Effector memory CD8-positive, alpha-beta T cell (primary cell): ENCODE data around the gene PIK3R3.
A peak's percentile ranks its signal among the peaks of the same experiment; 100 is the strongest.

Experiments used
- ATAC-seq: fragments of 150-1000 bp; cut with Tn5 transposase; replicated peaks from 2 replicates; pipeline ENCODE4 v1.10.0; 2021; ENCODE audit warnings: mild to moderate bottlenecking, moderate library complexity
- DNase-seq, 3 experiments: peaks; one replicate each; pipeline ENCODE4 v3.0.0; 2021
- H3K27ac Mint-ChIP-seq, 2 donors: one replicate each; pipeline ENCODE4 v1.8.0; 2022; ENCODE audit warnings: mild to moderate bottlenecking in 2 of 2, mixed read lengths in 2 of 2, moderate library complexity in 2 of 2
- H3K27me3 Mint-ChIP-seq, 2 donors: one replicate each; pipeline ENCODE4 v1.8.0; 2022; ENCODE audit warnings: mixed read lengths in 2 of 2
- H3K36me3 Mint-ChIP-seq: one replicate; pipeline ENCODE4 v1.8.0; 2022; ENCODE audit warnings: mild to moderate bottlenecking, moderate library complexity, mixed read lengths; ENCODE audit not compliant: insufficient read depth
- H3K4me1 Mint-ChIP-seq, 2 donors: one replicate each; pipeline ENCODE4 v1.8.0; 2022; ENCODE audit warnings: low read depth in 2 of 2, mixed read lengths in 2 of 2
- H3K4me3 Mint-ChIP-seq, 2 donors: one replicate each; pipeline ENCODE4 v1.8.0; 2022; ENCODE audit warnings: mild to moderate bottlenecking in 2 of 2, mixed read lengths in 2 of 2, moderate library complexity in 2 of 2
- H3K9me3 Mint-ChIP-seq, 2 donors: one replicate each; pipeline ENCODE4 v1.8.0; 2022; ENCODE audit warnings: mixed read lengths in 2 of 2

The PIK3R3 gene

DNA sequence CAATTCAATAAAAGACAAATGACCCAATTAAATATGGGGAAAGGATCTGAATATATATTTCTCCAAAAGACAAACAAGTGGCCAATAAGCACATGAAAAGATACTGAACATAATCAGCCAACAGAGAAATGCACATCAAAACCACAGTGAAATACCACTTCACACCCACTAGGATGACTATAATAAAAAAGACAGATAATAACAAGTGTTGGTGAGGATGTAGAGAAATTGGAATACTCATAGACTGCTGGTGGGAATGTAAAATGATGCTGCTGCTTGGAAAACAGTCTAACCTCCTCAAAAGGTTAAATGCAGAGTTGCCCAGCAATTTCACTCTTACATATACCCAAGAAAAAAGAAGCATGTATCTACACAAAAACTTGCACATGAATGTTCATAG lies 48.9 kb downstream of the PIK3R3 start:
- Mint-ChIP-seq H3K4me3 (no peak overlapping the region), H3K27me3 (no peaks in the 10 kb centered on the region), H3K4me1 (no peaks in the 10 kb centered on the region), H3K27ac (no peak overlapping the region), H3K9me3 (no peaks in the 10 kb centered on the region), H3K36me3 (no peaks in the 10 kb centered on the region)
- ATAC-seq (no peak), DNase-seq (no peak)

DNA sequence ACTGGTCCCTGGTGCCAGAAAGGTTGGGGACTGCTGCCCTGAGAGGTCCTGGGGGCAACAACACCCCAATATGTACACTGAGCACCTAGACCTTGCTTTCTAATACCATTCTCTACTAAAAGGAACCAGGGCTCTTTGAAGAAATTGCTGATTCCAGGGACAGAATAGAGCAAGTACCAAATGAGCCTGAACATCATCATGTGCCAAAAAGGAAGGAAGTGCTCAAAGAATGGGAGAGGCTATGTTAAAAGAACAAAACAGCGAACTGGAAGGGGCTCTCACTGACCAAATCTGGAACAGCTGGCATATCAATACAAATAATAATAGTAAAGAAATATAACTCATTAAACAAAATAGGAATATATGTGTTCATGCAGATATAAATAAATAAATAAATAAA lies 50.8 kb downstream of the PIK3R3 start:
- no peaks in the 10 kb centered on the region for H3K9me3 Mint-ChIP-seq
- no peaks in the 10 kb centered on the region for H3K4me1 Mint-ChIP-seq
- DNase-seq (no peak), ATAC-seq (no peak)
- H3K27me3 Mint-ChIP-seq = no peaks in the 10 kb centered on the region
- no peak overlapping the region for H3K4me3 Mint-ChIP-seq
- H3K27ac Mint-ChIP-seq = peak overlapping the region in 1 of 2 donors; percentile 28
- no peaks in the 10 kb centered on the region for H3K36me3 Mint-ChIP-seq

DNA sequence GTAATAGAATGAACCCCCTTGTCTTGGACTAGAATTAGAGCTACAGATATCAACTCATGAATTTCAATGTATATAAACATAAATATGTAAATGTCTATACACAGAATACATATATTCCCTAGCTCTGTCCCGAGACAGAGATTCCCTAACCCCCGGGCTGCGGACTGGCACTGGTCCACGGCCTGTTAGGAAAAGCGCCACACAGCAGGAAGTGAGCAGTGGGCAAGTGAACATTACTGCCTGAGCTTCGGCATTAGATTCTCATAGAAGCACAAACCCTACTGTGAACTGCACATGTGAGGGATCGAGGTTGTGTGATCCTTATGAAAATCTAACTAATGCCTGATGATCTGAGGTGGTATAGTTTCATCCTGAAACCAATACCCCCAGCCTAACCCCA lies 51.2 kb downstream of the PIK3R3 start:
- peak overlapping the region in 1 of 2 donors; percentile 28 for H3K27ac Mint-ChIP-seq
- H3K4me1 Mint-ChIP-seq = no peaks in the 10 kb centered on the region
- H3K4me3 Mint-ChIP-seq = no peak overlapping the region
- no peaks in the 10 kb centered on the region for H3K9me3 Mint-ChIP-seq
- DNase-seq (no peak), ATAC-seq (no peak)
- H3K27me3 Mint-ChIP-seq = no peaks in the 10 kb centered on the region
- no peaks in the 10 kb centered on the region for H3K36me3 Mint-ChIP-seq

DNA sequence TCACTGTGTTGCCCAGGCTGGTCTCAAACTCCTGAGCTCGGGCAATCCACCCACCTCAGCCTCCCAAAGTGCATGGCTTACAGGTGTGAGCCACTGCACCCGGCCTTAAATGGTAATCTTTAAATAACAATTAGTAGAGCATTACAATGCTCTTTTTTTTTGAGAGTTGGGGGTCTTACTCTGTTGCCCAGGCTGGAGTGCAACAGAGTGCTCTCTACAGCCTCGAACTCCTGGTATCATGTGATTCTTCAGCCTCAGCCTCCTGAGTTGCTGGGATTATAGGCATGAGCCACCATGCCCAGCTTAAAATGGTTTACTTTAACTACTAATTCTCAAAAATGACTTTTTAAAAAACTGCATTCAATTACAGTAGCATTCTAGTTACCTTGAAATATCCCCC lies 52.2 kb downstream of the PIK3R3 start:
- no peaks in the 10 kb centered on the region for H3K27me3 Mint-ChIP-seq
- no peak for ATAC-seq
- H3K4me1 Mint-ChIP-seq = no peaks in the 10 kb centered on the region
- no peak for DNase-seq
- no peaks in the 10 kb centered on the region for H3K9me3 Mint-ChIP-seq
- no peak overlapping the region for H3K4me3 Mint-ChIP-seq
- no peaks in the 10 kb centered on the region for H3K36me3 Mint-ChIP-seq
- no peak overlapping the region for H3K27ac Mint-ChIP-seq

GRCh38 chr1:46077644-46078043 lies 54.8 kb downstream of the PIK3R3 start:
- no peak overlapping the region for H3K4me3 Mint-ChIP-seq
- DNase-seq = no peak
- peaks cover 2% of the 10 kb centered on the region for H3K36me3 Mint-ChIP-seq
- H3K27ac Mint-ChIP-seq = no peak overlapping the region
- no peaks in the 10 kb centered on the region for H3K27me3 Mint-ChIP-seq
- ATAC-seq = no peak
- H3K4me1 Mint-ChIP-seq = no peaks in the 10 kb centered on the region
- H3K9me3 Mint-ChIP-seq = no peaks in the 10 kb centered on the region

GRCh38 chr1:46076343-46076742 lies 56.1 kb downstream of the PIK3R3 start:
- DNase-seq (no peak), ATAC-seq (no peak)
- Mint-ChIP-seq H3K27me3 (no peaks in the 10 kb centered on the region), H3K4me3 (no peak overlapping the region), H3K4me1 (no peaks in the 10 kb centered on the region), H3K27ac (no peak overlapping the region), H3K36me3 (peaks cover 2% of the 10 kb centered on the region), H3K9me3 (no peaks in the 10 kb centered on the region)

DNA sequence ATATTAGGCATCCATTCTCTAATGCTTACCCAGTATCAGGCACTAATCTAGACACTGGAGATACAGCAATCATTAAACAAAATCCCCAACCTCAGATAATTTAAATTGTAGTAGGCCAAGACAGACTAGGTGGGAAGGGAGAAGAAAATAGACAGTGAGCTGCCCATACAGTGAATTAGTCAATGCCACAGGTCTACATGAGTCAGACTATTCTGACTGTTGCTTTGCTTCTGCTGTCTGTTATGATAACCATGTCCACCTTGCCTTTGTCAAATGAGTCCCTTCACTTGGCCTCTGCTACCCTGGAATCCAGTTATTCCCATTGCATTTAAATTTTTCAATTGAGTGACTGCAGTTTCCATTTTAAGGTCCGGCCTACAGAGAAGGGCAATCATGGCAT lies 59.5 kb downstream of the PIK3R3 start:
- no peak for DNase-seq
- no peaks in the 10 kb centered on the region for H3K9me3 Mint-ChIP-seq
- no peaks in the 10 kb centered on the region for H3K27me3 Mint-ChIP-seq
- H3K4me3 Mint-ChIP-seq = no peak overlapping the region
- ATAC-seq = no peak
- H3K27ac Mint-ChIP-seq = no peak overlapping the region
- H3K4me1 Mint-ChIP-seq = no peaks in the 10 kb centered on the region
- H3K36me3 Mint-ChIP-seq = peaks cover 2% of the 10 kb centered on the region

GRCh38 chr1:46070164-46070814 lies 62.1 kb downstream of the PIK3R3 start:
- H3K4me3 Mint-ChIP-seq = no peak overlapping the region
- H3K27ac Mint-ChIP-seq = no peak overlapping the region
- ATAC-seq = no peak
- no peaks in the 10 kb centered on the region for H3K27me3 Mint-ChIP-seq
- H3K36me3 Mint-ChIP-seq = peaks cover 2% of the 10 kb centered on the region
- no peaks in the 10 kb centered on the region for H3K9me3 Mint-ChIP-seq
- H3K4me1 Mint-ChIP-seq = peaks cover 3 to 4% of the 10 kb centered on the region in 2 donors
- DNase-seq = no peak

DNA sequence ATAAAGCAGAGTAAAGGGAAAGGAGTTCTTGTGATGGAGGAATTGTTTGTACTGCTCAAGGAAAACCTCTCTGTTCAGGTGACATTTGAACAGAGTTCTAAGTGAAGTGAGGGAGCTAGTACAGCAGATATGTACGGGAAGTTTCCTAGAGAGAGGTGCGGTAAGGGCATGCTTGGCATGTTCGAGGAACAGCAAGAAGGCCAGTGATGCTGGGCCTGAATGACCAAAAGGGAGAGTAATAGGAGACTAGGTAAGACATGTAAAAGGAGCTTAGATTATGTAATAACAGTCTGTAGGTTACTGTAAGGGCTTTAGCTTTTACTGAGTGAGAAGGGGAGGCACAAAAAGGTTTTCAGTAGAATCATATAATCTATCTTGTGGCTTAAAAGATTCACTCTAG lies 63.9 kb downstream of the PIK3R3 start:
- no peaks in the 10 kb centered on the region for H3K27me3 Mint-ChIP-seq

GRCh38 chr1:46067652-46068051 lies 64.8 kb downstream of the PIK3R3 start:
- DNase-seq (no peak), ATAC-seq (no peak)
- no peaks in the 10 kb centered on the region for H3K27me3 Mint-ChIP-seq
- no peaks in the 10 kb centered on the region for H3K9me3 Mint-ChIP-seq
- H3K36me3 Mint-ChIP-seq = peaks cover 2% of the 10 kb centered on the region
- H3K27ac Mint-ChIP-seq = no peak overlapping the region
- peaks cover 13 to 15% of the 10 kb centered on the region in 2 donors for H3K4me1 Mint-ChIP-seq
- H3K4me3 Mint-ChIP-seq = no peak overlapping the region

More for the DNA sequence above, 63.9 kb downstream of the PIK3R3 start:
- Mint-ChIP-seq H3K27ac (no peak overlapping the region), H3K4me3 (no peak overlapping the region), H3K9me3 (no peaks in the 10 kb centered on the region), H3K4me1 (peaks cover 7 to 10% of the 10 kb centered on the region in 2 donors), H3K36me3 (peaks cover 2% of the 10 kb centered on the region)
- ATAC-seq = no peak
- DNase-seq = no peak

GRCh38 chr1:46065405-46065804 lies 67.0 kb downstream of the PIK3R3 start:
- peak; percentile 96 for ATAC-seq
- Mint-ChIP-seq H3K27me3 (no peaks in the 10 kb centered on the region), H3K9me3 (no peaks in the 10 kb centered on the region), H3K36me3 (peaks cover 7% of the 10 kb centered on the region), H3K27ac (peak overlapping the region; percentile 18 to 87), H3K4me3 (peak overlapping the region; percentile 3 to 44), H3K4me1 (peaks cover 14 to 22% of the 10 kb centered on the region in 2 donors)
- no peak for DNase-seq

DNA sequence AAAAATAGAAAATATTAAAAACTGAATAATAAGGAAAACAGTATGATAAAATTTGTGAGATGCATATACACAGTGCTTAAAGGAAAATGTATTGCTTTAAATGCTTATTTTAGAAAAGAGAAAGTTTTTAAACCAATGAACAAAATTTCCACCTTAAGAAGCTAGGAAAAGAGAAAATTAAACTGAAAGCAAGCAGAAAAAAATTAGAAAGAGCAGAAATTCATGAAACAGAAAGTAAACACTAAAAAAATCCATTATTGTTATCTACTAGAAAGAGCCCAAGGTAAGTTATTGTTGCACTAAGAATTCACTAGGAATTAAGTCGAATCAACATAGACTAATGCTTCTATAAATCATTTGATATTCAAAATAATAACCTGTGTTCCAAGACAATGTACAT lies 67.7 kb downstream of the PIK3R3 start:
- peak overlapping the region; percentile 18 to 87 for H3K27ac Mint-ChIP-seq
- H3K4me3 Mint-ChIP-seq = no peak overlapping the region
- ATAC-seq = no peak

GRCh38 chr1:46062651-46063319 lies 69.6 kb downstream of the PIK3R3 start:
- Mint-ChIP-seq H3K4me1 (peaks cover 14 to 22% of the 10 kb centered on the region in 2 donors), H3K27me3 (no peaks in the 10 kb centered on the region), H3K36me3 (peaks cover 10% of the 10 kb centered on the region), H3K4me3 (peak overlapping the region; percentile 42 to 65), H3K27ac (peak overlapping the region; percentile 32 to 84), H3K9me3 (no peaks in the 10 kb centered on the region)
- ATAC-seq (peak; percentile 47), DNase-seq (peak; percentile 6 to 9 (median 9))

More for the DNA sequence above, 67.7 kb downstream of the PIK3R3 start:
- H3K4me1 Mint-ChIP-seq = peaks cover 14 to 22% of the 10 kb centered on the region in 2 donors
- DNase-seq = no peak
- H3K36me3 Mint-ChIP-seq = peaks cover 7% of the 10 kb centered on the region
- no peaks in the 10 kb centered on the region for H3K9me3 Mint-ChIP-seq
- no peaks in the 10 kb centered on the region for H3K27me3 Mint-ChIP-seq

- Mint-ChIP-seq H3K4me3 (no peak overlapping the region), H3K27ac (no peak overlapping the region), H3K36me3 (peaks cover 10% of the 10 kb centered on the region), H3K27me3 (no peaks in the 10 kb centered on the region), H3K9me3 (no peaks in the 10 kb centered on the region), H3K4me1 (peaks cover 14 to 22% of the 10 kb centered on the region in 2 donors)
- ATAC-seq = no peak
- no peak for DNase-seq
Observed at GRCh38 chr1:46061146-46061545, 71.3 kb downstream of the PIK3R3 start.
